ENCODE results near the gene TNNI3. TPM values are rescaled to one million over a fixed set of nuclear protein-coding genes. Genes with fewer than 3 reads are reported as not detected.
A peak's percentile ranks its signal among the peaks of the same experiment; 100 is the strongest.

The TNNI3 gene
- total RNA-seq, 1 donor from 2014 or later: 4.3 TPM

GRCh38 chr19:55131421-55131820 lies 26.1 kb downstream of the TNNI3 start:
- H3K36me3 Mint-ChIP-seq: peaks cover 3% of the 10 kb centered on the region
- H3K9me3 Mint-ChIP-seq: no peaks in the 10 kb centered on the region
- H3K4me1 Mint-ChIP-seq (ENCODE audit: unreplicated experiment): no peaks in the 10 kb centered on the region
- peak overlapping the region; percentile 87 for H3K27ac Mint-ChIP-seq
- peaks cover 41% of the 10 kb centered on the region for H3K27me3 Mint-ChIP-seq
- TF ChIP-seq CTCF (conservative IDR thresholded peaks at IDR 0.05): no peak
- no peak for DNase-seq (ENCODE audit: extremely low spot score, unreplicated experiment)
- H3K4me3 Mint-ChIP-seq: peak overlapping the region; percentile 37

- TF ChIP-seq CTCF (conservative IDR thresholded peaks at IDR 0.05): no peak
- Mint-ChIP-seq H3K4me1 (ENCODE audit: unreplicated experiment) (peaks cover 21% of the 10 kb centered on the region), H3K36me3 (no peaks in the 10 kb centered on the region), H3K4me3 (peak overlapping the region; percentile 100), H3K27me3 (peaks cover 28% of the 10 kb centered on the region), H3K27ac (peak overlapping the region; percentile 99), H3K9me3 (no peaks in the 10 kb centered on the region)
- DNase-seq (ENCODE audit: extremely low spot score, unreplicated experiment): no peak
These were observed 38.5 kb downstream of the TNNI3 start for GRCh38 chr19:55119053-55119452.

- no peak for TF ChIP-seq CTCF (conservative IDR thresholded peaks at IDR 0.05)
- DNase-seq (ENCODE audit: extremely low spot score, unreplicated experiment): no peak
- Mint-ChIP-seq H3K27me3 (peaks cover 23% of the 10 kb centered on the region), H3K27ac (peak overlapping the region; percentile 99), H3K4me3 (peak overlapping the region; percentile 100), H3K9me3 (no peaks in the 10 kb centered on the region), H3K4me1 (ENCODE audit: unreplicated experiment) (peaks cover 26% of the 10 kb centered on the region), H3K36me3 (no peaks in the 10 kb centered on the region)
These were observed 39.0 kb downstream of the TNNI3 start for GRCh38 chr19:55118401-55118991.

GRCh38 chr19:55117663-55118391 lies 39.7 kb downstream of the TNNI3 start:
- Mint-ChIP-seq H3K27ac (peak overlapping the region; percentile 99), H3K27me3 (peaks cover 16% of the 10 kb centered on the region)

More at GRCh38 chr19:55117663-55118391, 39.7 kb downstream of the TNNI3 start:
- peak; percentile 97 for DNase-seq (ENCODE audit: extremely low spot score, unreplicated experiment)
- Mint-ChIP-seq H3K4me3 (peak overlapping the region; percentile 100), H3K4me1 (ENCODE audit: unreplicated experiment) (peaks cover 28% of the 10 kb centered on the region), H3K9me3 (no peaks in the 10 kb centered on the region), H3K36me3 (no peaks in the 10 kb centered on the region)
- no peak for TF ChIP-seq CTCF (conservative IDR thresholded peaks at IDR 0.05)

All from type B pancreatic cell (in vitro differentiated cells).